Stimulated activated CD4-positive, alpha-beta T cell treated with anti-CD3 and anti-CD28 coated beads, Interleukin-2, amount 100 ng/mL, for 4 hours (primary cell): ENCODE results near the gene DNAJC11.
"Not testable (repeated sequence)": the region's sequence is repeated elsewhere in the genome, so short reads cannot be mapped to it uniquely, and the experiment has no call there.

ENCODE experiments used
- DNase-seq: peaks from one replicate; pipeline ENCODE4 v3.0.0-alpha.2; 2020; ENCODE audit warnings: low read depth

Gene DNAJC11

DNA sequence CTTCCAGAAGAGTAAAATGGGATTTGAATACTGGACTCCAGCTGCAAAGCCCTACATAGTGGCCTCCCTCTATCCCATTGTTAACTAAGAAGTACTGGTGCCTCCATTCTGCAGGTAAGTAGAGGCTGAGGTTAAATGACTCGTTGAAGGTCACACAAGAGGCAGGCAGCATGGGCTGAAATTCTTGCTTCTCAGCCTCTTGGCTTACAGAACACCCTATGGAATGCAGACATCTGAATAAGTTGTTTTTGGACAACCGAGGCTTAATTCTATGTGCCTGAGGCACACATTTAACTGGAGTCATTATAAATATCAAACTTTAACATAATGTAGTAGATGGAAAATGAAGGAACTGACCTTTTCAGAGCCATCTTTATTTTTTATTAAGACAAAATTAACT is 5.7 kb downstream of the DNAJC11 start:
- no peak for DNase-seq

DNA sequence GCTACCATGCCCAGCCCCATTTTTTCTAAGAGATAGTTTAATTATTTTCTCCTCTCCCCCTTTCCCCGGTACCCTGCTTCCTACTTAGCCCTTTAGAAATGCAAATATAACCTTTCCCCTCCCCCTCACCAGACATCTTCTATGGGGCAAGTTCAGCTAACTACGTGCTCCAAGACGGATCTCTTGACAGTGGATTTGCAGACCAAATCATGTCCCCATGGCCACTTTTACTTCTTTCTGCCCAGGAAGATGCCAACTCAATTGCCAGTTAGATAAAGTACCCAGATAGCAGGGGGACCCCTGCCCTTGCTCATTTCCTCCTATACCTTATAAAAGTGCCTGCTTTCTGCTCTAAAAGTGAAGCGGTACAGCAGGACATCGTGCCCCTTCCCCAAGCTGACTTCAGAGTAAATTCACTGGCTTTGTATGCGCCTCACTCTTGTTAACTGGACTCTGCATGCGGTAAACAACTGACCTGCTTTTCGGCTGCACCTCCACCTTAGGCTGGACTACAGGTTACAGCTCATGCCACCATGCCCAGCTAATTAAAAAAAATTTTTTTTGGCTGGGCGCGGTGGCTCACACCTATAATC is 7.4 kb downstream of the DNAJC11 start:
- no peak for DNase-seq

DNA sequence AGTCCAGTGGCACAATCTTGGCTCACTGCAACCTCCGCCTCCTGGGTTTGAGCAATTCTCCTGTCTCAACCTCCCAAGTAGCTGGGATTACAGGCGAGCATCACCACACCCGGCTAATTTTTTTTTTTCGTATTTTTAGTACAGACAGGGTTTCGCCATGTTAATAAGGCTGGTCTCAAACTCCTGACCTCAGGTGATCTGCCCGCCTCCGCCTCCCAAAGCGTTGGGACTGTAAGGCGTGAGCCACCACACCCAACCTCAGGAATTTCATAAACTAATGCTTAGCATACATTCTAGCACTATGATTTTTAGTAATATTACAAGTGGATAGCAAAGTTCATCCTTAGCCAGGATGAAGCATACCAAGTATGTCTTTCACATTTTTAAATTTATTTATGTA is 8.7 kb downstream of the DNAJC11 start:
- no peak for DNase-seq

DNA sequence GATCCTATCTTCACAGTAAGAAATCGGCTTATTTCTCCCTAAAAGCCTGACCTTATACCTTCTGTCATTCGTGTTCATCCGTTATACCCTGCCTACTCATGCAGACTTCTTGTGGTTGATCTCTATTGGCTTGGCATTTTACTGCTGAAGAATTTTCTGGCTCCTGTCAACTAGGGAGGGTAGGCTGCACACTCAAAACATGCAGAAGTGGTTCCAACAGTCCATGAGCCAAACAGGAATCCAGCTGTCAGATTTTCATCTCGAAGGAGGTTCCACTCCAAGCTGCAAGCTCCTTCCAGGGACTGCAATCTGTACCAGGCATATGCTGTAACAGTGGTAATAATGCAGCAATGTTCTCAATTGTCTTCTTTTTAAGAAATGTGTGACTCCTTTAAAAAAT is 10.1 kb downstream of the DNAJC11 start:
- no peak for DNase-seq

DNA sequence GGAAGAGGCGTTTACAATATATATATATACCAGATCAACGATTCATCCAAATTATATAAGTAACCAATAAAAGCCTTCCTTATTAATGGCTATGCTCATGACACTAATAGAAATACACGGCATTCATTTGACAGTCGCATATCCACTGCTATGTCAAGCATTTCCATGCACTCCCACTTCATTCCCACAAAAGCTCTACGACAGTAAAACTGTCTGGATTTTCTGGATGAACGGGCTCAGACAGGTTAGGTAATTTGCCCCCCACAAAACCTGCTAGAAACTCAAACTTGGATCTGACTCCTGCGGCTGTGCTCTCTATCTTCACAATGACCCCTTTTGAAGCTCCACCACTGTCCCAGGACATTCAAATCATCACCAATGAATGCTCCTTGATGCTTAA is 11.4 kb downstream of the DNAJC11 start:
- no peak for DNase-seq

DNA sequence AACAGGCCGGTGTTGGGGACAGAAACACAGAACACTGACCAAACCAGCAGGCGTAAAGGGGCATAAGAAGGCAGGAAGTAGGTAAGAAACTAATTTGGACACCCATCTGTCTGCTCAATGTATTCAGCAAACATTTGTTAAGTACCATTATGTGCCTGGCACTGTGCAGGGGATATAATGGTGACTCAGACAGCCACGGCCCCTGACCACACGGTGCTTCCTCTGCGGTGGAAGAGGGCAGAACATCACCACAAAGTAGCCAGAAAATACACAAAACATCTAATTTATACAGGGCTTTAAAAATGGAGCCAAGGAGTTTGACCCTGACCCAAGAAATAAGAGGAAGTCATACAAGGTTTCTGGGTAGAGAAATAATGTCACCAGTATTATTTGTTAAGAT is 12.9 kb downstream of the DNAJC11 start:
- no peak for DNase-seq

DNA sequence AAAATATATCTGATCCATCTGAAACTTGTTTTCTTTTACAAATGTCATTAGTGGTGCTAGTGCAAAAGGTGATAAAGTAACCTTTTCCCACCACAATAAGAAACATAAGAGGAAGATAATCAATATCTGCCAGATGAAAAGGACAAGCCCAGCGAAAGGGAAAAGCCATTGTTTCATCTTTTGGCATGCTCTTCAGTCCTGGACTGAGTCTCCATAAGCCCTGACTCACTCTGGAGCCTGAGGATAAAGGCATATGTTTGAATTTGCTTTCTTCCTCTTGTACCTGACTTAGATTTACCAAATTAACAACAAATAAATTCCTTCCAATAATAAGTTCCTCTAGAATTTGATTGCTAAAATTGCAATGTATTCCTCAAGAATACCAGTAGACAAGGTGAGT is 13.6 kb downstream of the DNAJC11 start:
- DNase-seq: no peak

DNA sequence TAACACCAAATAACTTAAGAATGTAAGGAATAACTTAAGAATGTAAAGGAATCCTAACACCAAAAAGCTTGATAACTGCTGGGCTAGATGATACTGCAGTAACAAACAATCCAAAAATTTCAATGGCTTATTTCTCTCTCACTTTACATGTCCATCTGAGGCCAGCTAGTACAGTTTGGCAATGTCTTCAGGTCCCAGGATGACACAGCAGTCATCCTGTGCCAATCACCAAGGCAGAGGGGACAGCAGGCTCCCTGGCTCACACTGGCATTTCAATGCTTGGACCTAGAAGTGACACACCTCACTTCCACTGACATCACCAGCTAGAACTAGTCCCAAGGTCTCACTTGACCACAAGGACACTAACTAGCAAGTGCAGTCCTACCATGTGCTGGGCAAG is 15.3 kb downstream of the DNAJC11 start:
- DNase-seq: no peak

DNA sequence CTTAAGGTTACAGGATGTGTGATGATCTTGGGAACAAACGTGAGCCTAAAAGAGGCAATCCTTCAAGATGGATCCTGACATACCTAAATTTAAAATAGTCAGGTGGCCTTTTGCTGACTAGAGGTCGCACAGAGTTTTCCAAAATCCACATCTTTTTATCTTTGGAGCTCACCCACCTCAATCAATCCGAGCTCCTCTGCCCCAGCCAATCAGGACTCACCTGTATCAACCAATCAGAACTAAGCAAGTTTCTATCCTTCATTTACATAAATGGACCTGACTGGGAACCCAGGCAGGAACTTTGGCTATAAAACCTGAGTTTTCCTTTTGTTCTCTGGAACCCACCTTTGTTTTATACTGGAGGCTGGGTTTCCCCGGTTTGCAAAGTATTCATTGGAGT is 16.2 kb downstream of the DNAJC11 start:
- no peak for DNase-seq

DNA sequence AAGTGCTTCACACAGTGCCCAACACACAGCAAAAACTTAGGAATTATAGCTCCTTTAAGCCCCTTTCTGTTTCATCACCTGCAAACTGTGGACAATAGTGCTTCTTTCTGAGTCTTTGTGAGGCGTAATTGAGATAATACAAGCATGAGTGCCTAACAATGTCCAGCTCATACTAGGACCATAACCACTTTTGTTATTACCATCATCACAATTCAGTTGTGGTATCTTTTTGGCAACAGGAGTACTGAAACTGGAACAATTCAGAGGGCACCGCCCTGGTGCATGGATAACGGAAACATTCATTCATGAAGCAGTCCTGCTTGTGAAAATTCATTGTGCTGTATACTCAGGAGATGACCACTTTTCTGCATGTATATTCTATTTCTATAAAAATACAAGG is 18.2 kb downstream of the DNAJC11 start:
- DNase-seq: no peak

DNA sequence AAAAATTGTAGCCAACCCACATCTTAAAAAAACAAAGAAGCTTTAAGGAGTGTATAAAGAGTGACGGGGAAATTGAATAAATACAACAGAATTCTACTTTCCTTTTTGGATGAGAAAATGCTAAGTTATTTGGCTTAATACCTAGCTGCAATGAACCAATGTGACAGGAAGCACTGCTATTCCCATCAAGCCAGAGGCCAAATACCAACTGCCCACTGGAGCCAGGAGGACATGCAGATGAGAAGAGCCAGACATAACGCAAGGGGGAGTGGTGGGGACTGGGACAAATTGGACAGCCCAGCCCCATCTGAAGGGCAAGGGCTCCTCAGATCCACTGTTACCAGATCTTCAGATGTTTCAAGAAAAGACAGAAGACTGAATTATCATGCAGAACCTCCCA is 25.7 kb downstream of the DNAJC11 start:
- DNase-seq: no peak

DNA sequence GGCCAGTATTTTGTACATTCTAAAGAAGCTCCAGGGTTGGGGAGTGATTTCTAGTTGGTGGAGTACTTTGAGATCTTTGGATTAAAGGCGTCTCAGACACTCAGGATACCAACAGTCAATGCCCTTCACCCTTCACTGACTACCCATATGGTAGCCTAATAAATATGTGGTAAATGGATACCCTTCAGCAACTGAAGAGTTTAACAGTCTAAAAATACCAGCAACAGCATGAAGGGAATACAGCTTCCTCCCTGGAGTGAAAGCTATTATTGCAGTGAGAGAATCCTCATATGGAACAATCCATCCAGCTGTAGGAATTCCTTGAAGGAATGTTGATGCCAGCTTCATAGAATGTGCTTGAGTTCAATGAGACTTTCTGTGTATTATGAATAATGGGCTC is 26.8 kb downstream of the DNAJC11 start:
- DNase-seq: no peak

DNA sequence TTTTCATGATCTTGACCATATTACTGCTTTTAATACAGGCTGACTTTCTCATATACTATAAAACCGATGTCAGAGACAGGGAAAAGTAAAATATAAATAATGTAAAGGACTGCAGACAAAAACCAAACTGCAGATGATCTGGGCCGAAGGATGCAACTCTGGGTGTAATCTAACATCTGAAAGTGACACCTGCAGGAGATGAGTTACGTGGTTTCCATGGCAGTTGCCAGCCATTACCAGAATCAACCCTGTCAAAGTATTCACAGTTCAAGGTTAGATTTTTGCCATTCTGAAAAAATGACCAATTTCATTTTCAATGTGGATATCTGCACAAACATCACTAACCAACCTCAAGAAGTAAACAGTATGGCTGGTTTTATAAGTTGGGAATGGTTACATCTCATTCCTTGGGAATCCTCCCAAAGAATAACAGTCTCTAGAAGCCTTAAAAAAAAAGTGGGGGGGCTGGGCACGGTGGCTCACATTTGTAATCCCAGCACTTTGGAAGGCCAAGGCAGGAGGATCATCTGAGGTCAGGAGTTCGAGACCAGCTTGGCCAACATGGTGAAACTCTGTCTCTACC is 27.7 kb downstream of the DNAJC11 start:
- DNase-seq: no peak

DNA sequence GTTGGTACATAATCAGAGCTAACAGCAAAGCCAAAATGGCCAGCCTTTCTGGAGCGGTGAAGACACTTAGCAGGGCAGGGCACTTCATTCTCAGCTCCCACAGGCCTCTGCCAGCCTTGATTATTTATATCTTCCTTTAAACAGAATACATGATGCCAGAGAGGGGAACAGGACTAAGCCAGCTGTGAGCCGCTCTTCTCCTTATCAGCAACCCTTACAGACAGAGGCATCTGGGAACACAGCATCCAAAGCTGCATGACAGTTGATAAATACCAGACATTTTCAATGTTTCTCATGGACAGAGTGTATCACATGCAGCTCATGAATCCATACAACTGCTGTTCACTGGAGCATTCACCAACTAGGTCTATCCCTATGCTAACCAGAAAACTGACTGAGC is 29.1 kb downstream of the DNAJC11 start:
- no peak for DNase-seq

DNA sequence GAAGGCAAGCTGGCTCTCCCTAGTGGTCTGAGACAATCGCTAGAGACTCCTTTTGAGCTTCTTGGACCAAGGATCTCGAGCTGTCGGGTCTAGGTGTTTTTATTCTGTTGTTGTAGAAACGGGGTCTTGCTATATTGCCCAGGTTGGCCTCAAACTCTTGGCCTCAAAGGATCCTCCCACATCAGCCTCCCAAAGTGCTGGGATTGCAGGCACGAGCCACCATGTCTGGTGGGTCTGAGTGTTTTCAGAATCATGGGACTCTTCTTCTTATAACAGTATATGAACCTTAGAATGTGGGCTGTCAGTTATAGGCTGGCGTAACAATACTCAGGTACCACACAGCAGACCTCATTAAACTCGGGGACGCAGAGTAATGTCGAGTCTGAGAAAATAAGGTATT is 33.1 kb downstream of the DNAJC11 start:
- DNase-seq: no peak

DNA sequence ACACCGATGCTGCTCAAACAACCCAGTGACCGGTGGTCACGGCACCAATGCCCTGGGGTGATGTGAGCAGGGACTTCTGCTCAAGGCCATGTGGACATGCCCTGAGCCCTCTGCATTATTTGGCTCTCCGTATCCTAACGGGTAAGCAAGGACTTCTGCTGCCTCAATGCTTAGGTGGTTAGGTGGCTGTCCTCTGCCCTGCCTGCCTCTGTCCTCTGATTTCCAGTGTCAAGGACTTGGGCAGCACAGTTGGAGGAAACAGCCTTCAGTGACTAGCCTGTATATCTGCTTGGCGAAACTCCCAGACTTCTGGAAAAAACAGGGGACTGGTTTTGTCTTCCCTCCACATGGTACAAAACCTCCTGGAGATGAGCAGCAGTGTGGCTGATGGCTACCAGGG is 34.5 kb downstream of the DNAJC11 start:
- no peak for DNase-seq

DNA sequence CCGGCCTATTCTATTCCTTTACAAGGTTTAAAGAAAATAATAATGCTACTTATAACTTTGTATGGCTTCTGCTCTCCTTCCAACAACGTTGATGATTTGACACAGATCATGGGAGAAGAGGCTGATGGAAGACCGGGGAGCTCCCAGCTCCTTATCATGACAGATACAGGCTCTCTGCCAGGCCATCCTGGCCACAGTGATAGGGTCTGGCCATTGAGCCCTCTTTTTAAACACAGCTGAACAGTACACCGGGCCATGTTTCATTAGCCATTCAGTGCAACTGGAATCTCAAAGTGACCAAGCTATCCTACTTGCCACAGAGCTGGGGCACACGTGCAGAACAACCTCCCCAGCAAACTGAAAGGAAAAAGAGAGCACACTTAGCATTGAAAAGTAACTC is 34.9 kb downstream of the DNAJC11 start:
- DNase-seq: no peak

DNA sequence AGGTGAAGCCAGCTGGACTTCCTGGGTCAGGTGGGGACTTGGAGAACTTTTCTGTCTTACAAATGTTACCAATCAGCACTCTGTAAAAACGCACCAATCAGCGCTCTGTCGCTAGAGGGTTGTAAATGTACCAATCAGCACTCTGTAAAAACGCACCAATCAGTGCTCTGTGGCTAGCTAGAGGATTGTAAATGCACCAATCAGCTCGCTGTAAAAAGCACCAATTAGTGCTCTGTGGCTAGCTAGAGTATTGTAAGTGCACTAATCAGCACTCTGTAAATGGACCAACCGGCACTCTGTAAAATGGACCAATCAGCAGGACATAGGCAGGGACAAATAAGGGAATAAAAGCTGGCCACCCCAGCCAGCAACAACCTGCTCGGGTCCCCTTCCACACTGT is 39.1 kb downstream of the DNAJC11 start:
- DNase-seq: not testable (repeated sequence)

DNA sequence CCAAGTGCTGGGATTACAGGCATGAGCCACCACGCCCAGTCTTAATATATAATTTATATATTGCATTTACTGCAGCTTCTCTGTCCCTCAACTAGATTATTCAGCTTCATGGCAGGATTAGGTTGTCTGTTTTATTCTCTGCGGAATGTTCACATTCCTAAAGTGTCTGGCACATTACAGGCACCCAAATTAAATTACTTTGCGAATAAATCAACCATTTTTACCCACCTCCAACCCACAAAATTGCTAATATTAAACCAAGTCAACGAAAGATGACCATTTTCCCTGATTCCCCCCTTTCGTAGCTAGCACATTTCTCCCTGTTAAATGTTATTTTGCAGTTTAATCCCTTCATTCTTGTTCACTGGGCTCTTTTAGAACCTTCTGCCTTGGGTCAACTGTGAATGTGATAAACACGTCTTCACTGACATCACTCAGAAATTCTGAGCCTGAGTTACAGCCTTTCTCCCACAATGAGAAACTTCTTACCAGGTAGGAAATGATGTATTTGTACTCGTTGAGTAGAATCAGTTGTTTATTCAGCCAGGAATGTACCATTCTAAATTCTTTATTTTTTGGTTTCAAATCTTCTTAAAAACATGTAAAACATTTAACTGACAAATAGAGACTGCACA is 41.1 kb downstream of the DNAJC11 start:
- no peak for DNase-seq

DNA sequence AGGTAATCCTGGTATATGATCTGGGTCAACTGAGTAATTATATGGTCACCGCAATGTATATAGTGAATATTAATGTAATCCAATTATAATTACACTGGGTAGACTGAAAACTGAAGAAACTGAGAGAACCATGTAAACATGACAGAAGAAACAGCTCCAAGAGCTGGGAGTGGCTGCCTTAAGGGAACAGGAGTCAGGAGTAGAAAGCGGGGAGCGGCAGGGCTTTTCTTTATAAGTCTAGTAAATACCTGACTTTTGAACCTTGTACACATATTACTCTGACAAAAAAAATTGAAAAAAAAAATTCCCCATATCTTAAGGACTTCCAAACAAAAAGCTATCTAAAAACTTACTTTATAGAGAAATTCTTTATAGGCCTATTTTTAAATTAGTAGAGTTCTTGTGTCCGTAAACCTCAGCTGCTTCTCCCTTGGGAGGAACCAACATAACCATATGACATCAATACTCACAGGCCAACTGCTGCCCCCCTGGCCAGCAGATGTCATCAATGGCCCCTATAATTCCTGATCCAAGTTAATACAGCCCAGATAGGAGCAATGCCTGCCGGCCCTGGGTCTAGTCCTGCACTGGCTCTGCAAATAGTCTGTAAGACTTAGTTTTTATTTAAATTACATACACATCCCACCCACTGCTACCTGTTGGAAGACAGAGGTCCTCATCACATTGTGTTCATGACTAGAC is 43.1 kb downstream of the DNAJC11 start:
- no peak for DNase-seq

DNA sequence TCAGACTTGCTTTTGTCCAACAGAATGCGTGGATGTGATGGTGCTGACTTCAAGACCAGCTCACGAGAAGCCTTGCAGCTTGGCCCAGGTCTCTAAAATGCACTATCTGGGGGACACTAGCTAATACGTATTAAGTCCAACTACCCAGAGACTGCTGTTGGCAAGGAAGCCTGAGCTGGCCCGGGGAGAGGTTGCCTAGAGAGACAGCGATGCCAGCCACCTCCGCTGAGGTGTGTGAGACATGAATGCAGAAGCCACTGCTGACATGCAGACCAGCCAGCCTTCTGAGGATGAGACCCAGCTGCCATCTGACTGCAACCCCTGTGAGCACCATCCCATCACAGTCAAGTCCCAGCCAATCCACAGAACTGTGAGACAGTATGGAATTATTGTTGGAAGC is 44.5 kb downstream of the DNAJC11 start:
- DNase-seq: no peak

DNA sequence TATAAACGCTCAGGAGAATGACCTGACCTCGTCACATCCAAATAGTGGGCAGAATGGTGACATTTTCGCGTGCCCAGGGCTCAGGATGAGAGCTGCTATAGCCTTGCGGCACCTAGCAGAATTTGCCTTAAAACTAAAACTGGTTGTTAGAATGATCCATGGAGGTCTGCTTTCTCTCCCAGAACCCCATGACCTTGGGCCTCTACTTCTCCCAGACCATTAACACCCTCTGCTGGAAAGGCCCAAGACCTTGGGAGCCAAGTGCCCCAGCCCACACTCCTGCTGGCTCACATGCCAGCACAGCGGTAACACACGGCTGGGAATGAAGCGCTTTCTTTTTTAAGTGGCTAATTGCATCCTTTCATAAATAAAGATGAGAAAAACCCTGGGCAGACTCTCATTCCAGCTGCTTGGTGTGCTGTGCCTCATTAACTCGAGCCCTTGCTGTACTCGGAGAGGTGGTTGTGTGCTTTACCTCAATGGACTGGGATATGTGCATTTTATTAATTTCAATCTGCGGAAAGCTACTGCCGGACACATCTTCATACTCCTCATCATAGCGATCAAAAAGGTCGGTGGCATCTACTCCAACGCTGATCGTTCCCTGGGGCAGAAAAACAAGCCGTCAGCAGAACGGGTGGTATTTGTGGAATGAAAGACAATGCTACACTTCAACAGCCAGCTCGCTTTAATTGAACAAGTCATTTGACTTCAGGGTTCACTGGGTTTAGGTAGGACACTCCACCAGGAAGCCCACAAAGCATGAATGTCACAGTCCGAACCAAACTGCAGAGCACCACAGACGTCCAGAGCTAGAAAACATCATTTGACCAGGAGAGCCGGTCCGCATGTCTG is 48.0 kb downstream of the DNAJC11 start:
- DNase-seq: no peak

DNA sequence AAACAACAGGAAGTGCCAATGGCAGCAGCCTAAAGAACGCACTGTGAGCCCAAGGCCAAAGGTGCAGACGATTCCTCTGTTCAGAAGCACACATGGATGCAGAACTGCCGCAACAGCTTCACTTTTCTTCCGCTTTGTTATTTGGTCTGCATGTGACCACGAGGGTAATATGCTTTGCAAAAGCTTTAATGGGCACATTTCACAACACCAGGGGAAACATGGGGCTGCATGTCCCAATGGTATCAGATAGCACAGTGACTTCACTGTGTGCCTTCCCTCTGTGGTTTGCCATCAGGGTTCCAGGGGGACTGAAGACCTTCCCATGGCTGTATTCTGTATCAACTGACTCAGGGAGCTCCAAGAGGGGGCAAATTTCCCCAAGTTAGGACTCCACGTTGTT is 48.6 kb downstream of the DNAJC11 start:
- DNase-seq: no peak
